Activated naive CD8-positive, alpha-beta T cell treated with anti-CD3 and anti-CD28 coated beads, Interleukin-2, amount 50 U/mL, for 24 hours (primary cell): ENCODE data around the gene BRD8.
"Not testable (repeated sequence)": the region's sequence is repeated elsewhere in the genome, so short reads cannot be mapped to it uniquely, and the experiment has no call there.

Source experiments
- ATAC-seq: fragments of 150-1000 bp; cut with Tn5 transposase; one replicate; pipeline ENCODE4 v1.10.0; 2021
- DNase-seq: peaks from one replicate; pipeline ENCODE4 v3.0.0; 2021
- H3K27ac Mint-ChIP-seq: one replicate; pipeline ENCODE4 v1.8.0; 2021; ENCODE audit warnings: mild to moderate bottlenecking, mixed read lengths
- H3K27me3 Mint-ChIP-seq: one replicate; pipeline ENCODE4 v1.8.0; 2021; ENCODE audit warnings: mixed read lengths
- H3K36me3 Mint-ChIP-seq: one replicate; pipeline ENCODE4 v1.8.0; 2021; ENCODE audit warnings: low read depth, mixed read lengths
- H3K4me1 Mint-ChIP-seq: one replicate; pipeline ENCODE4 v1.8.0; 2021; ENCODE audit warnings: mixed read lengths
- H3K4me3 Mint-ChIP-seq: one replicate; pipeline ENCODE4 v1.8.0; 2021; ENCODE audit warnings: mild to moderate bottlenecking, moderate library complexity, mixed read lengths
- H3K9me3 Mint-ChIP-seq: one replicate; pipeline ENCODE4 v1.8.0; 2021; ENCODE audit warnings: mixed read lengths

The BRD8 gene

DNA sequence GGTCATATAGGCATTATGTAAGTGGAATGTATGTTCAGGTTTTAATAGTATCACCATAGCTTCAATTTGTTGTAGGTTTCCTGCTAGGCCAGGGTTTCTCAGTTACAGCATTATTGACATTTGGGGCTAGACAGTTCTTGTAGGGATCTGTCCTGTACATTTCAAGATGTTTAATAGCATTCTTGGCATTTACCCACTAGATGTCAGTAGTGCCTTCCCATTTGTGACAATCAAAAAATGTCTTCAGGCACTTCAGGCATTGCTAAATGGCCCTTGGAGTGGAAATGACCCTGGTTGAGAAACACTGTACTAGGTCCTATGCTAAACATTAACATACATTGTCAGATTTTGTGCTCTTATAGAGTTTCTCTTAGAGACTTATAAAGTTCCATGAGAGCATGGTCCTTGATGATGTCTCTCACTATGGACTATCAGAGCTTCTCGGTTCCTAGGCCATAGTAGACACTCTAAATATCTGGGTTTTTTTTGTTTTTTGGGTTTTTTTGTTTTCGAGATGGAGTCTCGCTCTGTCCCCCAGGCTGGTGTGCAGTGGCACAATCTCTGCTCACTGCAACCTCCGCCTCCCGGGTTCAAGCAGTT is 1.9 kb upstream of the BRD8 start:
- DNase-seq (no peak), ATAC-seq (peak; percentile 25)
- H3K27me3 Mint-ChIP-seq: no peaks in the 10 kb centered on the region
- H3K36me3 Mint-ChIP-seq: peaks cover 46% of the 10 kb centered on the region
- H3K4me3 Mint-ChIP-seq: no peak overlapping the region
- no peaks in the 10 kb centered on the region for H3K9me3 Mint-ChIP-seq
- H3K27ac Mint-ChIP-seq: peak overlapping the region; percentile 17
- peaks cover 8% of the 10 kb centered on the region for H3K4me1 Mint-ChIP-seq

DNA sequence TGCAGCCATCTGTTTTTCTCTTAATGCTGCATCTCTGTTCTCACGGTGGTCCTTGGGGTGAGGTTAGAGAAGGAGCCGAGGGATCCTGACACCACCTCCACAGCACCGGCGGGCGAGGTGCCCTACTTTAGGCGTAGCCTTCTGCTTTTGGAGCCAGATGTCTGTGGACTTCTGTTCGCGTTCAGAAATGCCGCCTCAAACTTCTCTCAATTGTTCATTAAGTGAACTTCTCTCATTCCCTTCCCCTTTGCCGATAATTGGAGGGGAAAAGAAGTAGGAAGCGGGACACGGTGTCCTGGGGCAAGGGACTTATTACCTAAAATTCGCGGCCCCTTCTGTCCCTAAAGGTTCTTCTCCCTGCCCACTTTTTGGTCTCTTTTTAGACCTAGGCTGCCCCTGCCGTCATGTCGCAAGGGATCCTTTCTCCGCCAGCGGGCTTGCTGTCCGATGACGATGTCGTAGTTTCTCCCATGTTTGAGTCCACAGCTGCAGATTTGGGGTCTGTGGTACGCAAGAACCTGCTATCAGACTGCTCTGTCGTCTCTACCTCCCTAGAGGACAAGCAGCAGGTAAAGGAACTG is 937 bp upstream of the BRD8 start:
- Mint-ChIP-seq H3K4me3 (no peak overlapping the region), H3K27ac (no peak overlapping the region), H3K27me3 (no peaks in the 10 kb centered on the region), H3K36me3 (peaks cover 42% of the 10 kb centered on the region), H3K9me3 (no peaks in the 10 kb centered on the region), H3K4me1 (peaks cover 8% of the 10 kb centered on the region)
- no peak for ATAC-seq
- peak; percentile 22 for DNase-seq

DNA sequence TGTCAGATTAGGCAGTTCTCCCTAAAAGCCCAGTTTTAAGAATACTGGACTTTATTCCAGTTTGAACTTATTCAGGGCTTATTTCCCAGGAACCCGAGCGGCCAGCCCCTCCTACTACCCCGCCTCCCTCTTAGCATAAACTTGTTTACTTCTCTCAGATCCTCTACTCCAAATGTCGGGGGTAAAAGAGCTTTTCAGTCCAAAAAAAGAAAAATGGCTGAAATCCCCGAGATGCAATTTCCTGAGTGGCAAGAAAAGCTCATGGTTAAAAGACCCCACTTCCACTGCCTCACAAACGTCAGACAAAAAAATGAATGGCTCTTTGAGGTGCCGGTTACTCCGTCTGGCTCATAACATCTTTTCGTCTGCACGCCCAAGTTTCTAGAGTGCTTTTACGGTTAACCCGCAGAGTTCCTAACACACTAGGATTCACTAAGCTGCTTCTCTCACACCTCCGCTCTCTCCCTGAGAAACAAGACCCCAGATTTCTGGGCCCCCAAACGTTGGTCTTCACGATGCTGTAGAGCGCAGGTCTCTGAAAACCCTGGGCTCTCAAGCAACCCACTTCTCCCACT is 402 bp downstream of the BRD8 start:
- ATAC-seq: no peak

DNA sequence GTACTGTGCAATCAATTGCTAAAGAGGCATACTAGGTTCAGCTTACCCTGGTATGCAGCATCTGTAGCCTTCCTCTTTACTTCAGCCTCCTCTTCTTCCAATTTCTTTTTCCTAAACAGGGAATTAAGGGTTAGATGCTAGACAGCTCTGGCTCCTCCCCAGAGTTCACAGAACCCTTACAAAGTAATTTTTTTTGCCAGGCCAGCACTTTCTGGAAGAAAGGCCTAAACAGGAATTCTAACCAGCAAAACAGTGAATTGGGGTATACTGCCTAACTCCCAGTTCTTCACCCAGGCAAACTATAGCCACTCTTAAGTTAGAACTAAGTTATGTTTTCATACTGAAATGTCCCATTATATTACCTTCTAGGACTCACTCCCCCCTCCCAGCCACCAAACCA is 8.1 kb downstream of the BRD8 start:
- Mint-ChIP-seq H3K27me3 (no peaks in the 10 kb centered on the region), H3K27ac (no peak overlapping the region), H3K4me1 (peaks cover 5% of the 10 kb centered on the region), H3K9me3 (no peaks in the 10 kb centered on the region), H3K4me3 (no peak overlapping the region), H3K36me3 (peaks cover 66% of the 10 kb centered on the region)
- no peak for DNase-seq
- no peak for ATAC-seq

More for the DNA sequence above, 402 bp downstream of the BRD8 start:
- no peak overlapping the region for H3K4me3 Mint-ChIP-seq
- DNase-seq: peak; percentile 36
- peaks cover 10% of the 10 kb centered on the region for H3K4me1 Mint-ChIP-seq
- H3K27me3 Mint-ChIP-seq: no peaks in the 10 kb centered on the region
- peaks cover 38% of the 10 kb centered on the region for H3K36me3 Mint-ChIP-seq
- H3K9me3 Mint-ChIP-seq: no peaks in the 10 kb centered on the region
- no peak overlapping the region for H3K27ac Mint-ChIP-seq

DNA sequence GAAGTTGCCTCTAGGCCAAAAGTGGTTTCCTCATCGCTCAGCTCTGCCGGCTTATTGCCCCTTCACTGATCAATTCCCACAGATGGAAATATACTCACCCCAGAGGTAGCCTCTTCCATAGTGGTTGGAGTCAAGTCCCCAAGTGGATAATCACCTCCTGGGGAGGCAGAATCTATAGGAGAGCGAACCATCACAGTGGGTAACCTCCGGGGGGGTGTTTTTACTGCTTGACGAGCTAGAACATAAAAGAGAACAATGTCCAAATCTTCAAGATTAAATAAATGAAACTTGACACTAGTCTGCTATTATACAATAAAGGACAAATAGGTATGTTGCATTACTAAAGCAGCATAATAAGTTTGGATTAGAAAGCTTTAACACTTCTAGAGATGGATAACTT is 9.3 kb downstream of the BRD8 start:
- DNase-seq (no peak), ATAC-seq (no peak)
- H3K4me1 Mint-ChIP-seq: peaks cover 5% of the 10 kb centered on the region
- H3K27ac Mint-ChIP-seq: no peak overlapping the region
- H3K9me3 Mint-ChIP-seq: no peaks in the 10 kb centered on the region
- no peak overlapping the region for H3K4me3 Mint-ChIP-seq
- H3K27me3 Mint-ChIP-seq: no peaks in the 10 kb centered on the region
- H3K36me3 Mint-ChIP-seq: peaks cover 71% of the 10 kb centered on the region

DNA sequence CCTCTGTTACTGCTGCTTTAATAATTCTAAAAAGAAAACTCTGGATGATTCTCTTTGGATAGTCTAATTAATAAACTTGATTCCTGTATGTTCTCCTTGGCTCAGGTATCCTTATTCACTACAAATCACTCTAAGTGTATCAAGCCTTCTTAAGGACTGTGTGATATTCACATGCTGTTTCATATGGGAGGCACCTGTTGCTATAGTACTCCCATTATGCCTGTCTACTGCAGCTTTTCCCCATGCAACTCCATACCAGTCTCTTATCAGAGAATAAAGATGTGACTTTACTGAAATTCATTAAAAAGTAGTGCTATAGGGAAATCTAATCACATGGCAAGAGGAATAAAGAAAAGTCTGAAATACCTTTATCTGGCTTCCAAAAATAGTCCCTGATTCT is 14.7 kb downstream of the BRD8 start:
- Mint-ChIP-seq H3K4me1 (no peaks in the 10 kb centered on the region), H3K4me3 (no peak overlapping the region), H3K36me3 (peaks cover 76% of the 10 kb centered on the region), H3K27me3 (no peaks in the 10 kb centered on the region), H3K27ac (no peak overlapping the region), H3K9me3 (no peaks in the 10 kb centered on the region)
- DNase-seq (no peak), ATAC-seq (no peak)

DNA sequence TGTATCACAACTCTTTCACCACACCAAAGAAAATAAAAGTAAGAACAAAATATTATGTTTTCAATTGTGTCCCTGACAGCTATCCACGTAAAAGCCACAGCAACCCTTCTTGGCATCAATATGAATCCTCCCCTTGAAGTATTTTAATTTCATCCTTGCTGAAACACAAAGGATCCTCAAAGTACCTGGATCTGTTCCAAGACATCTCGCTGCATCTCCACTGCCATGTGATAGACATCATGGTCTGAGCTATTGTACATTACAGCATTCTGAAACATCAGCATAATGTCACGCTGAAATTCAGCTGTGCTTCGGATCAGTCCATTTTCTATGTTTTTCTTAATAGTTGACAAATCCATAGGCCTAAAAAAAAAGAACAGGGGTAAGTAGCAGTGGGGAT is 17.7 kb downstream of the BRD8 start:
- Mint-ChIP-seq H3K9me3 (no peaks in the 10 kb centered on the region), H3K27ac (no peak overlapping the region)
- ATAC-seq: no peak

DNA sequence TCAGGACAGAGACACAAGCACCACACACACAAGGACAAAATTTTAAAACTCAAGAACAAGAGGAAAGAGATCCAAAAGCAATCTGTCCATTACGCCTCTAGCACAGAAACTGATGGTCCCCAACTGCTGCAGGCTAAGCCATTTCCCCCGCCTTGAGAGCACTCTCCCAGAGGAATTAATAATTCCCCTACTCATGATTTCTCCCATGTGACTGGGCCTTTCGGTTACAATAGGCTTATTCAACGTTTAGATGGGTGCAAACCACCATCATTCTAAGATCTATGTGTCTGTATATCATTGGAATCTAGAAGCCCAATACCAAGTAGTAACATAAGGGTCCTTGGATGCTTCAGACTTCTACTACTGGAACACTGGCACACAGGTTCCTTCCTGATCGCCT is 18.8 kb downstream of the BRD8 start:
- DNase-seq (no peak), ATAC-seq (no peak)
- Mint-ChIP-seq H3K36me3 (peaks cover 58% of the 10 kb centered on the region), H3K27me3 (no peaks in the 10 kb centered on the region), H3K4me3 (no peak overlapping the region), H3K27ac (no peak overlapping the region), H3K9me3 (no peaks in the 10 kb centered on the region), H3K4me1 (peaks cover 10% of the 10 kb centered on the region)

More for the DNA sequence above, 17.7 kb downstream of the BRD8 start:
- no peaks in the 10 kb centered on the region for H3K27me3 Mint-ChIP-seq
- no peak overlapping the region for H3K4me3 Mint-ChIP-seq
- peaks cover 65% of the 10 kb centered on the region for H3K36me3 Mint-ChIP-seq
- H3K4me1 Mint-ChIP-seq: peaks cover 10% of the 10 kb centered on the region
- DNase-seq: no peak

DNA sequence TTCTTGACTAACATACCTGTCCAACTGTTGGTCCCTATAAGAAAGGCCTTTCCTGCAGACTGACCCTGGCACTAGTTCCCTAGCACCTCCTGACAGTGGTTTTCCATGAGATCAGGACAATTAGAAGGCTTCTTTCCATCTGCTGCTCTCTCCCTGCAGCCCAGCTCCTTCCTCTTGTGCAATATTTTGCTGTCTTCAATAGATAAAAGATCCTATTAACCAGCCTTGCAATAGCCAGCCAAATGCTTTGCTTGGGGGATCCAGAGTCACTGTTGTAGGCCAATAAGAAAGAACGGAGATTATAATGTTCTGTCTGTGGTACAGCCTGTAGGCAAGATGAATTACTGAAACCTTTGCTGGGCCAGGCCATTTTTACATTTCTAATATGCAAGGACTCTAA is 20.8 kb downstream of the BRD8 start:
- DNase-seq (no peak), ATAC-seq (no peak)
- peaks cover 41% of the 10 kb centered on the region for H3K36me3 Mint-ChIP-seq
- H3K9me3 Mint-ChIP-seq: no peaks in the 10 kb centered on the region
- H3K27ac Mint-ChIP-seq: no peak overlapping the region
- peaks cover 10% of the 10 kb centered on the region for H3K4me1 Mint-ChIP-seq
- H3K27me3 Mint-ChIP-seq: no peaks in the 10 kb centered on the region
- no peak overlapping the region for H3K4me3 Mint-ChIP-seq

DNA sequence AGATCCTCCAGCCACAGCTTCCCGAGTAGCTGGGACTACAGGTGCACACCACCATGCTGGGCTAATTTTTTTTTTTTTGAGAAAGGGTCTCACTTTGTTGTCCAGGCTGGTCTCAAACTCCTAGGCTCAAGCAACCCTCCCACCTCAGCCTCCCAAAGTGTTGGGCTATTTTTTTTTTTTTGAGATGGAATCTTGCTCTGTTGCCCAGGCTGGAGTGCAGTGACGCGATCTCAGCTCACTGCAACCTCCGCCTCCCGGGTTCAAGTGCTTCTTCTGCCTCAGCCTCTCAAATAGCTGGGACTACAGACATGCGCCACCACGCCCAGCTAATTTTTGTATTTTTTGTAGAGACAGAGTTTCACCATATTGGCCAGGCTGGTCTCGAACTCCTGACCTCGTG is 22.5 kb downstream of the BRD8 start:
- DNase-seq, ATAC-seq, H3K27me3 Mint-ChIP-seq, H3K4me1 Mint-ChIP-seq, H3K27ac Mint-ChIP-seq, H3K4me3 Mint-ChIP-seq, H3K9me3 Mint-ChIP-seq: not testable (repeated sequence)
- peaks cover 35% of the 10 kb centered on the region for H3K36me3 Mint-ChIP-seq

DNA sequence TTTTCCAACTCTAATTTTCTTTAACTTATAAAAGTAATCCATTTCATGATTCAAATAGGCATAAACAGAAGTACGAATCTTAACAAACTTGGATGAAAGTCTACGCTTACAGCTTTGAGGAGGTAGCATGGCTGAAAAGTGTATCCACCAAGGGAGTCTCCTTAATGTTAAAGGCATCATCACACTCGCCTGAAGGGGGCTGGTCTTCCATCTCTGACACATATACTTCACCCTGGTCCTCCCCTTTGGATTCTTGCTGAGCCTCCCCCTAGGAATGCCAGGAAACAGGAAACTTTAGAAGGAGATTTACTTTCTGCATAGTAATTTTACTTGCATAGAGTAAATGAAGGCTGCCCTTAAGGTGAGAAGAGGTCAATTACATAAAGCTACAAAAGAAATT is 28.9 kb downstream of the BRD8 start:
- no peaks in the 10 kb centered on the region for H3K36me3 Mint-ChIP-seq
- no peak for DNase-seq
- ATAC-seq: no peak
- H3K27ac Mint-ChIP-seq: no peak overlapping the region
- H3K4me3 Mint-ChIP-seq: no peak overlapping the region
- no peaks in the 10 kb centered on the region for H3K27me3 Mint-ChIP-seq
- H3K4me1 Mint-ChIP-seq: no peaks in the 10 kb centered on the region
- no peaks in the 10 kb centered on the region for H3K9me3 Mint-ChIP-seq

DNA sequence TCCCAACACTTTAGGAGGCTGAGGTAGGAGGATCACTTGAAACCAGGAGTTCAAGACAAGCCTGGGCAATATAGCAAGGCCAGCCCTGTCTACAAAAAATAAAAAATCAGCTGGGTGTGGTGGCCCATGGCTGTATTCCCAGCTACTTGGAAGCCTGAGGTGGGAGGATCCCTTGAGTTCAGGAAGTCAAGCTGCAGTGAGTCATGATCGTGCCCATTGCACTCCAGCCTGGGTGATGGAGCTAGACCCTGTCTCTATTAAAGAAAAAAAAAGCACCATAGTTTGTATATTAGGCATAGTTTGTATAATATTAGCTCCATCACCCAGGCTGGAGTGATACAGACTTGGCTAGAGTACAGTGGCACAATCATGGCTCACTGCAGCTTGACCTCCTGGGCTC is 29.6 kb downstream of the BRD8 start:
- no peaks in the 10 kb centered on the region for H3K27me3 Mint-ChIP-seq
- no peaks in the 10 kb centered on the region for H3K9me3 Mint-ChIP-seq

DNA sequence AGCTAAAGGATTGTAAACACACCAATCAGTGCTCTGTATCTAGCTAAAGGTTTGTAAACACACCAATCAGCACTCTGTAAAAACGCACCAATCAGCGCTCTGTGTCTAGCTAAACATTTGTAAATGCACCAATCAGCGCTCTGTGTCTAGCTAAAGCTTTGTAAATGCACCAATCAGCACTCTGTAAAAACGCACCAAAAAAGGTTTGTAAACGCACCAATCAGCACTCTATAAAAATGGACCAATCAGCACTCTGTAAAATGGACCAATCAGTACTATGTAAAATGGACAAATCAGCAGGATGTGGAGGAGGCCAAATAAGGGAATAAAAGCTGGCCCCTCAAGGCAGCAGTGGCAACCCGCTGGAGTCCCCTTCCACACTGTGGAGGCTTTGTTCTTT is 34.9 kb downstream of the BRD8 start:
- H3K4me1 Mint-ChIP-seq, H3K9me3 Mint-ChIP-seq, H3K36me3 Mint-ChIP-seq, H3K27ac Mint-ChIP-seq, DNase-seq, ATAC-seq, H3K4me3 Mint-ChIP-seq, H3K27me3 Mint-ChIP-seq: not testable (repeated sequence)

More for the DNA sequence above, 29.6 kb downstream of the BRD8 start:
- Mint-ChIP-seq H3K4me1 (no peaks in the 10 kb centered on the region), H3K36me3 (no peaks in the 10 kb centered on the region), H3K27ac (no peak overlapping the region), H3K4me3 (no peak overlapping the region)
- DNase-seq: no peak
- ATAC-seq: no peak

DNA sequence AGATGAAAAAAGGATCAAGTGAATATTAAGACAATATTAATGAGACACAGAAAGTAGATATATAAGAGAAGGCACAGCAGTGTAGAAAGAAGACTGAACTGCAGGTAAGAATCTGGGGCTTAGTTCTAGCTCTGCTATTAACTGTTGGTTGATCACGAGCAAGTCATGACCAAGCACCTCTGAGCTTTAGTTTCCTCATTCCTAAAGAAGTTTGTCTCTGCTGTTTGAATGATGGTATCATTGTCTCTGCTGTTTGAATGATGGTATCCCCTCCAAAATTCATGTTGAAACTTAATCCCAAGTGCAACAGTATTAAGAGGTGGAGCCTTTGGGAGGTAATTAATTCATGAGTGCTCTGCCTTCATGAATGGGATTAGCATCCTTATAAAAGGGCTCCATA is 36.7 kb downstream of the BRD8 start:
- DNase-seq (no peak), ATAC-seq (no peak)
- Mint-ChIP-seq H3K9me3 (no peaks in the 10 kb centered on the region), H3K27me3 (peaks cover 13% of the 10 kb centered on the region), H3K4me1 (peaks cover 11% of the 10 kb centered on the region), H3K36me3 (no peaks in the 10 kb centered on the region), H3K4me3 (no peak overlapping the region), H3K27ac (no peak overlapping the region)

DNA sequence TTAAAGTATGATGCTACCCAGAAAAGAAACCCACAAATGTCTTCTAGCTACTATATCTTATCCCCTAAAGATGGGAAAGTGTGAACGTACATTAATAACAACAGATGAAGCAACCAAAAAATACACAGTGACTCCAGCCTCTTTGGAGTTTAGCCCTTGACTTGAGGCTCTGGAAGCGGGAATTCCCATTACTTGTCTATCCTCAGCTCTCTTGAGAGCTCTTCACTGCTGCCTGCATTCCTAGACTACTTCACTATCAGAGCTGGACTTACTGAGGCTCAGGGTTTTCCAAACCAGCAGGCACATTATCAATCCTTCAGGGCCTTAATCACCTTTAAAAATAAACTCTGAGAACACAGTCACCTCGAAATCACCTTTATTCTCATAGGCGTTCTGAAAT is 38.2 kb downstream of the BRD8 start:
- H3K9me3 Mint-ChIP-seq: no peaks in the 10 kb centered on the region
- H3K36me3 Mint-ChIP-seq: no peaks in the 10 kb centered on the region
- DNase-seq (no peak), ATAC-seq (no peak)
- H3K27ac Mint-ChIP-seq: no peak overlapping the region
- peaks cover 11% of the 10 kb centered on the region for H3K4me1 Mint-ChIP-seq
- H3K4me3 Mint-ChIP-seq: no peak overlapping the region
- H3K27me3 Mint-ChIP-seq: peaks cover 13% of the 10 kb centered on the region

DNA sequence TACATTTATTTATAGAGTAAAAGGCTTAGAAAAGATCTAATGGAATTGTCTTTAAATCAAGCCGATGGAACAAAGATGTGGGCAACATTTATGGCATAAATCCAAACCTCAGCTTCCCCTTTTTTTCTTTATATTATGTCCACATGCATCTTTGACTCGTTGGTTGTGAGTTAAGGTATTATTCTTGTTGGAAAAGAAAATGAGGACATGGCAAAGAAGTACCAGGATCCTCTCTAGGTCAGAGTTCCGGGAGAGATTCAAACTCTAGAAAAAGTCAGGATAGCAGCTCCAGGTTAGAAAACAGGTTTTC is 38.7 kb downstream of the BRD8 start:
- H3K27ac Mint-ChIP-seq: no peak overlapping the region
- peaks cover 13% of the 10 kb centered on the region for H3K27me3 Mint-ChIP-seq
- ATAC-seq (no peak), DNase-seq (no peak)
- H3K9me3 Mint-ChIP-seq: no peaks in the 10 kb centered on the region
- H3K4me1 Mint-ChIP-seq: peaks cover 11% of the 10 kb centered on the region
- H3K4me3 Mint-ChIP-seq: no peak overlapping the region
- no peaks in the 10 kb centered on the region for H3K36me3 Mint-ChIP-seq
